Measurements from ENCODE around the gene RNF223. TPM values are rescaled to one million over a fixed set of nuclear protein-coding genes. Genes with fewer than 3 reads are reported as not detected.
"Not testable (repeated sequence)": the region's sequence is repeated elsewhere in the genome, so short reads cannot be mapped to it uniquely, and the experiment has no call there.

RNF223 gene
- total RNA-seq, 4 donors from 2014 or later = 3.0 to 7.5 (median 5.0) TPM

DNA sequence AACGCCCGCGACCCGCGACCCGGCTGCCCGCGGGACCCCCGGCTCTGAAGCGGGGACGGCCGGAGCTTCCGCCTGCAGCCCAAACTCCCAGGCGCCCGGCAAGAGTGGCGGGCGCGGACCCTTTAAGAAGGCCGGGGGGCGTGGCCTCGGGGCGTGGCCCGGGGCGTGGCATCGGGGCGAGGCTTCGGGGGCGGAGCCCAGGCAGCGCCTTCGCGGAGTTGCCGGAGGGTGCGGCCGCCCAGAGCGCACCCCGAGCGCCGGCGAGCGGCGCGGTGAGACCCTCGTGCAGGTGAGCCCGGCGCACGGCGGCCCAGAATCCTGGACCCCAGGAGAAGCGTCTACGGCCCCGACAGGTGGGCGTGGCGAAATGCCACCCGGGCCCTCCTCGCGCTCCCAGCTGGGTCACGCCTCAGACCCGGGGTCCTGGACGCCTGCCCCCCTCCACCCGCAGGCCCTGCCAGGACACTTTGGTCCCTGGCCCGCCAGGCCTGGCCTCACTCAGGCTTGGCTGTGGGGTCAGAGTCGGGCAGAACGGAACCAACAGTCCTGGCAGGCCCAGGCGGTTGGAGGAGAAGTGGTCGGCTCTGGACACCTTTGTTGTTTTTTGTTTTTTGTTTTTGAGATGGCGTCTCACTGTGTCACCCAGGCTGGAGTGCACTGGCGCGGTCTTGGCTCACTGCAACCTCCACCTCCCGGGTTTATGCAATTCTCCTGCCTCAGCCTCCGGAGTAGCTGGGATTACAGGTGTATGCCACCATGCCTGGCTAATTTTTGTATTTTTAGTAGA is 14.4 kb downstream of the RNF223 start:
- Histone ChIP-seq H3K27me3 (peaks cover 80% of the 10 kb centered on the region), H3K4me1 (peaks cover 16 to 42% (median 33%) of the 10 kb centered on the region in 4 donors), H3K27ac (no peak overlapping the region), H3K9me3 (no peaks in the 10 kb centered on the region), H3K36me3 (no peaks in the 10 kb centered on the region), H3K4me3 (peak overlapping the region; percentile 38 to 67 (median 50))
- peak; percentile 95 for DNase-seq
- TF ChIP-seq POLR2AphosphoS5 (IDR thresholded peaks at IDR 0.05) (no peak), CTCF (IDR thresholded peaks at IDR 0.05) (no peak)
- in situ Hi-C loops (cut with MboI; ENCODE audit: low pct_ligation_motif_present in 1 of 4, low pct_unique_long_range_greater_than_20kb in 1 of 4, low sequenced_read_pairs in 3 of 4) (no loop called here), intact Hi-C loops (cut with DNase I; ENCODE audit: low total_unique reads) (no loop called here)
- WGBS, 2 donors (ENCODE audit: low coverage in 1 of 2) = 8% methylated on average over 32 of the region's 69 CpGs; no CpG with 5 or more reads in 1 of the 2 donors

- intact Hi-C loops (cut with DNase I; ENCODE audit: low total_unique reads) (no loop called here), in situ Hi-C loops (cut with MboI; ENCODE audit: low pct_ligation_motif_present in 1 of 4, low pct_unique_long_range_greater_than_20kb in 1 of 4, low sequenced_read_pairs in 3 of 4) (no loop called here)
- no peak for DNase-seq
- no peaks in the 10 kb centered on the region for H3K36me3 ChIP-seq
- WGBS, 2 donors (ENCODE audit: low coverage in 1 of 2) = 0% methylated on average over 1 to 47 of the region's 48 CpGs
- H3K27ac ChIP-seq = no peak overlapping the region
- H3K4me3 ChIP-seq = peak overlapping the region; percentile 38 to 67 (median 50)
- H3K4me1 ChIP-seq = peaks cover 13 to 37% (median 29%) of the 10 kb centered on the region in 4 donors
- no peaks in the 10 kb centered on the region for H3K9me3 ChIP-seq
- TF ChIP-seq POLR2A (IDR thresholded peaks at IDR 0.05) = no peak
- peak in 2 of 5 experiments; percentile 11 to 32 for TF ChIP-seq CTCF (IDR thresholded peaks at IDR 0.05)
- peaks cover 73% of the 10 kb centered on the region for H3K27me3 ChIP-seq
Observed at GRCh38 chr1:1058921-1059493, 15.1 kb downstream of the RNF223 start.

- TF ChIP-seq EP300 (IDR thresholded peaks at IDR 0.05; ENCODE audit: low read depth) (no peak), POLR2AphosphoS5 (IDR thresholded peaks at IDR 0.05) (no peak), POLR2A (IDR thresholded peaks at IDR 0.05) (no peak), CTCF (IDR thresholded peaks at IDR 0.05) (no peak)
- no peaks in the 10 kb centered on the region for H3K36me3 ChIP-seq
- no peak overlapping the region for H3K27ac ChIP-seq
- H3K4me1 ChIP-seq = peaks cover 9 to 33% (median 26%) of the 10 kb centered on the region in 4 donors
- 0 to 13% methylated on average over 9 to 24 of the region's 24 CpGs for WGBS, 2 donors (ENCODE audit: low coverage in 1 of 2)
- in situ Hi-C loops (cut with MboI; ENCODE audit: low pct_ligation_motif_present in 1 of 4, low pct_unique_long_range_greater_than_20kb in 1 of 4, low sequenced_read_pairs in 3 of 4) = no loop called here
- DNase-seq = no peak
- peaks cover 66% of the 10 kb centered on the region for H3K27me3 ChIP-seq
- no peaks in the 10 kb centered on the region for H3K9me3 ChIP-seq
- peak overlapping the region in 1 of 4 donors; percentile 67 for H3K4me3 ChIP-seq
- intact Hi-C loops (cut with DNase I; ENCODE audit: low total_unique reads) = no loop called here
Observed at GRCh38 chr1:1058088-1058905, 15.8 kb downstream of the RNF223 start.

GRCh38 chr1:1057769-1058087 is 16.4 kb downstream of the RNF223 start:
- intact Hi-C loops (cut with DNase I; ENCODE audit: low total_unique reads); H3K4me3 ChIP-seq; H3K27ac ChIP-seq; H3K36me3 ChIP-seq; DNase-seq; H3K9me3 ChIP-seq; in situ Hi-C loops (cut with MboI; ENCODE audit: low pct_ligation_motif_present in 1 of 4, low pct_unique_long_range_greater_than_20kb in 1 of 4, low sequenced_read_pairs in 3 of 4): not testable (repeated sequence)
- H3K4me1 ChIP-seq = peaks cover 9 to 33% (median 26%) of the 10 kb centered on the region in 4 donors
- WGBS, 2 donors (ENCODE audit: low coverage in 1 of 2) = 50 to 55% methylated on average over 2 to 15 of the region's 15 CpGs
- peaks cover 60% of the 10 kb centered on the region for H3K27me3 ChIP-seq
